Pulmonary artery endothelial cell (primary cell): ENCODE measurements around the gene NR1I3. TPM values are rescaled to one million over a fixed set of nuclear protein-coding genes. Genes with fewer than 3 reads are reported as not detected.
"Not testable (repeated sequence)": the region's sequence is repeated elsewhere in the genome, so short reads cannot be mapped to it uniquely, and the experiment has no call there.

Experiments used
- DNase-seq: peaks from one replicate; pipeline ENCODE4 v3.0.0-alpha.2; 2011; ENCODE audit warnings: low read depth, low spot score
- total RNA-seq: library from RNA; depleted of rRNA; stranded (reverse); fragments of >200 nt; gene quantifications from 2 replicates; pipeline ENCODE4 v1.2.3, GENCODE V29; 2014

Gene NR1I3
- total RNA-seq, 1 donor from 2014 or later: not detected

DNA sequence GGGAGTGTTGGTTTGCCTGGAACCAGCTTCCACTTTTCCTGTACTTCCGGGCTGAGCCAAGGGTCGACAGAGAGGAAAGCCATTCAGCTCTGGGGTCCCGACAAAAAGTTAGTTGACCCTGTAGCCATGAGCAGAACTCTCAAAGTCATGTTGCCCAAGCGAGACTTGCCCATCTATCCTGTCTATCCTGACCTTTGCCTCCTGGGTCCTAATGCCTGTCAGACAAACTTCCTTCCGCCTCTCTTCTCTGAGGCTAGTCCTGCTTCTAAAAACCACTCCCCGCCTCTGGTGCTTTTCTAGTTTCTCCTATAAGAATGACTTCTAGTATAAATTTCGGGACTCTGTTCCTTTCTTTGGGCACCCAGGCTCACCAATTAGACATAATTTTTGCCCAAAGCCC is 12.8 kb upstream of the NR1I3 start:
- DNase-seq: no peak

DNA sequence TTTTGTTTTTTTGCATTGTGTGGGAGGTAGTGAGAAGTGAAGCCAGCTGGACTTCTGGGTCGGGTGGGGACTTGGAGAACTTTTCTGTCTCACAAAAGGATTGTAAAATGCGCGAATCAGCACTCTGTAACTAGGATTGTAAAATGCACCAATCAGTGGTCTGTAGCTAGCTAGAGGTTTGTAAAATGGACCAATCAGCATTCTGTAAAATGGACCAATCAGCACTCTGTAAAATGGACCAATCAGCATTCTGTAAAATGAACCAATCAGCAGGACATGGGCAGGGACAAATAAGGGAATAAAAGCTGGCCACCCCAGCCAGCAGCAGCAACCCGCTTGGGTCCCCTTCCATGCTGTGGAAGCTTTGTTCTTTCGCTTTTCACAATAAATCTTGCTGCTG is 12.1 kb upstream of the NR1I3 start:
- not testable (repeated sequence) for DNase-seq

DNA sequence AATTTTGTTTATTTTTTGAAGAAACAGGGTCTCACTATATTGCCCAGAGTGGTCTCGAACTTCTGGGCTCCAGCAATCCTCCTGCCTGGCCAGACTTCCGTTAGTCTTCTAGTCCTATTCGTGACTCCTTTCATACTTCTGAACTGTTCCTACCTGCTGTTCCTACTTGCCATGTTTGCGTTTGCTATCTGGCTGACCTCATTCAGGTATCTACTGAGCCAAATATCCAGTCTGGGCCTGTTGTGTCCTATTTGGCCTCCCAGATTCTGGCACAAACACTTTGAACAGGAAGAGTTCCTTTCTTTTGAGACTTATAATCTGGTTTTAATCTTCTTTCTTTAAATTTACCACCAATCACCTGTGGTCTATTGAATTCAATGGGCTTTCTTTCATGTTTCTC is 6.9 kb upstream of the NR1I3 start:
- no peak for DNase-seq

DNA sequence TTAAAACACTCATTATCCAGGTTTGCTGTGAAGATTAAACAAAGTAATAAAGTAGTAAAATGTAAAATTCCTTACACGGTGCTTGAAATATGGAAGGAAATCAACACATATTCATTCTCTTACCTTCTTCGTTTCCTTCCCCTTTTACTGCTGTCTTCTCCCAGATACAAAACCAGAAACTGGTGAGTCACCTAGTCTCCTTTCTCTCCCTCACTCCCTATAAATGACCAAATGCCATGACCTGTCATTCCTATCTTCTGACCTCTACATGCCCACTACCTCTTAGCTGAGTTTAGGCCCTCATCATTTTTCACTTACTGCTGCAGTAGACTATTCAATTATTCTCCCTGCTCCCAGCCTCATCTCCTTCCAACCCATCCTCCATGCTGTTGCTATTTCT is 4.3 kb upstream of the NR1I3 start:
- DNase-seq: no peak

DNA sequence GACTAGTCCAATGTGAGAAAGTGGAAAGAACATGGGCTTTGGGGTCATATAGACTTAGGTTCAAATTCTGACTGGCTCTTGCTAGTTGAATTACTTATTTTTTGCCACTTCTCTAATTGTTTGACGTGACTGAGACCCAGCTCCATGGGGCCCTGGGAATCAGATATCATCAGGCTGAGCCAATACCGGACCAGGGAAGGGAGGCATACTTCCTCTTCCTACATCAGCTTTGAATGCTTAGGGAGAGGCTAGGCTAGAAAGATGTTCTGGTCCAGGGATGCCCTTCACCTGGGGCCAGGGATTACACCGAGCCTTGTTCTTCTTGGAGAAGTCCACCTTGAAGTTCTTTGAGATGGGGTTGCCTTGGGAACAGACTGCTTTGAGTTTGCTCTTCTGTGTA is 3.7 kb upstream of the NR1I3 start:
- DNase-seq: no peak

DNA sequence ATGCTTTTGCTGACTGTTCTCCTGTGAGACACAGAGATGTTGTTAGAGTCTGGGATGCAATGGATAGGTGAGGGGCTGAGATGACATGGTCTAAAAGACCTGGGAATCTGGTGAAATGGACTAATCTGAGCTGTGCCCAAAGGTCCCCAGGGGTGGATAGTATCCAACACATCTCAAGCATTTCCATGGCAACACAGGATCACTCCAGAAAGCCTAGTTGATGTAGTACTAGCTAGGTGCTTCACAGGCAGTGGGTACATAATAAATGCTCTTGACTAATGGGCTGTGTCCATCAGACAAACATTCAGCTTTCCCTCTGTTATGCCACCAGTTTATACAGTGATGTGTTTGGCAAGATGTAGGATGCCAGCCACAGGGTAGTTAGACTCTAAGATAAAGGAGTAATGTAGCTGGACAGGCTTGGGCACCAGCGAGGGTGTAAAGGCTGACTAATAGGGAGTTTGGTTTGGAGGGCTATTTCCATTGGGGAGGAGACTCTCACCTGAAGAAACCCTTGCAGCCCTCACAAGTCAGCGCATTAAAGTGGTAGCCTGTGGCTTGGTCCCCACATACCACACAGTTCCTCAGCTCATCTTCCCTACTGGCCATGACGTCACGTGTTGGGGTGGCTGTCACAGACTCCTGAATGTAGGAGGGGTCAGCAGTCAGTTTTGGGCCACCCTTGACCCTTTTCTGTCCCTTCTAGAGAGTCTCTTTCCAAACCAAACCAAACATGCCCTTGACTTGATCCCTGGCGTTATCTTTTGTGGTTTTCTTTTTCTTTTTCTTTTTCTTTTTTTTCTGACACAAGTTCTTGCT is 1.8 kb downstream of the NR1I3 start:
- DNase-seq: no peak

DNA sequence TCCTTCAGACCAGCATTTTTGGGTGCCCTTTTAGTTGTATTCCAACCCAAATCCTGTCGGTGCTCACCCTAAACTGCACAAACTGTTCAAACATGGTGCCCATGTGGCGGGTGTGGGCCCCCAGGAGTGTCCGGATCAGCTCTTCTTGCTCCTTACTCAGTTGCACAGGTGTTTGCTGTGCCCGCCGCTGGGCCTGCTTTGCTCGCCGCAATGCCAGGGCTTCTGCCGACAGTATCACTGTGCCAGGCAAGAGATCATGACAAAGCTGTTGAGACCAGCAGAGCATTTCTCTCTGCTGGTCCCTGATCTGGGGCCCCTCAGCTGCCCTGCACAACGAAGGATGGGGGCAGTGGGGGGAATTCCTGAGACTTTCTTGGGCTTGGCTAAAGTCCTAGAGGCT is 4.9 kb downstream of the NR1I3 start:
- DNase-seq: no peak

DNA sequence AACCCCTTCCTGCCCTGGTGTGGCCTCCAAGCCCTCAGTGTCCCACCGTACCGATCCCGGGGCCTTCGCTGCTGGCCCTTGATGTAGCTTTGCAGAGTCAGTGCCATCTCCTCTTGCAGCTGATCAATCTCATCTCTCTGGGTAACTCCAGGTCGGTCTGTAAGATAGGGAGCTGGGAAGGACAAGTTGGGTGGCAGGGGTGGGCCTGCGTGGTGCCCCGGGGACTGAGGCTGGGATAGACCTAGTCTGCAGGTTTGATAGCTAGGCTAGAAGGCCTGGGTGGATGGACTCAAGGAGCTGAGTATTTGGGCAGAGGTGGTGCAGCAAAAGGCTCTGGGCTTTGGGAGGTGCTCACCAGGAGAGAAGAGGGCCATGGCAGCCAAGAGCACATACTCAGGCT is 7.2 kb downstream of the NR1I3 start:
- DNase-seq: no peak

DNA sequence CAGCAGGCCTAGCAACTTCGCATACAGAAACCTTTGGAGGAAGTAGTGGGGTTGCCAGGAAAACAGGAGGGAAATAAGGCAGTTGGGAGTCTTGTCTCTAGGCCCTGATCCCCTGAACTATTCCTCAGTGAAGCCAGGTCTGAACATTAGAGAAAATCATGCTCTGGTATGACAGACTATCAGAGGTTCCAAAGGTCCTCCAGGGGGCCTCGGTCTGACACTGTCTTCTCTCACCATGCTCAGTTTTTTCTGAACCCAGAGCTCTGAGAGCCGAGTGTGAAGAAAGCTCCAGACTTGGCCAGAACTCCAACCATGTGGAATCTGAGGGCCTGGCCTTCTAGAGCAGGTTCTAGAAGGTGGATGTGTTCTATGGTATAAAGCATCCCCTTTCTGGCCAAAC is 8.1 kb downstream of the NR1I3 start:
- no peak for DNase-seq

DNA sequence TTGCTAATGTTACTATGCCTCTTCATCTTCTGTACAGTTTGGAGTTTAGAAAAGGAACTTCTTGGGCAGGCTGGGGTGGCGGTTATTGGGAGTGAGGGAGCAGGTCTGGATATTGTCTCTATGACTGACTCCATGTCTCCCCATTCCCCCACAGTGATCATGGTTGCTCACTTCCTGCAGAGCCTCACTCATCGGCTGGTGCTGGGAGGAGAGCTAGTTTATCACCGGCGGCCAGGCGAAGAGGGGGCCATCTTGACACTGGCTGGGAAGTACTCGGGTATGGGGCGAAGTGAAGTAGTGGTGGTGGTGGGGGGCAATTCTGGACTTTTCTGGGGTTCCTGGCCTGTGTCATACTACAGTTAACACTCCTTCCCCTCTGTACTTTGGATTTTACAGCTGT is 10.0 kb downstream of the NR1I3 start:
- no peak for DNase-seq

DNA sequence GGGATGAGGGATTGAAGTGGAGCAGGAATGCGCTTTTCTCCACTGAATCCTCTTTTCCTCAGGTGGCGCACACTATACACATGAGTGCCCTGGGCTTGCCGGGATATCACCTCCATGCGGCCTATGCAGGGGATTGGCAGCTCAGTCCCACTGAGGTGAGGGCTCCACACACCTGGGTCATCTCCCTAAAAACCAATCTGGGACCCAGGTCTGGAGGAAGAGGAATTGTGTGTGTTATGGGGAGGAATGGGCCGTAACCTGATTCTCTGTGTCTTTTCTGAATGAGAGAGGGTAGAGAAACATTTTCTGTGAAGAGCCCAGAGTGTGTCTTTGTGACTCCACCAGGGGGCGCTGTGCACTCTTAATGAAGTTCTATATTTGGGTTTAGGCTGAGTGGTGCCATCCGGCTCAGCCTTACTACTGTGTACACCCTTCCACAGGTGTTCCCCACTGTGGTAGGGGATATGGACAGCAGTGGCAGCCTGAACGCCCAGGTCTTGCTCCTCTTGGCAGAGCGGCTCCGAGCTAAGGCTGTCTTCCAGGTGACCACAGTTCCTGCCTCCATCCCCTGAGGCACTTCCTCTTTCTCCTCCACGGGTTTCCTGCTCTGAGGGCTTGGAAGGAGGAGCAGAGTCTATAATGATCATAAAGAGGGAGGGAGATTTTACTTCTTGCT is 10.7 kb downstream of the NR1I3 start:
- DNase-seq: peak; percentile 37

DNA sequence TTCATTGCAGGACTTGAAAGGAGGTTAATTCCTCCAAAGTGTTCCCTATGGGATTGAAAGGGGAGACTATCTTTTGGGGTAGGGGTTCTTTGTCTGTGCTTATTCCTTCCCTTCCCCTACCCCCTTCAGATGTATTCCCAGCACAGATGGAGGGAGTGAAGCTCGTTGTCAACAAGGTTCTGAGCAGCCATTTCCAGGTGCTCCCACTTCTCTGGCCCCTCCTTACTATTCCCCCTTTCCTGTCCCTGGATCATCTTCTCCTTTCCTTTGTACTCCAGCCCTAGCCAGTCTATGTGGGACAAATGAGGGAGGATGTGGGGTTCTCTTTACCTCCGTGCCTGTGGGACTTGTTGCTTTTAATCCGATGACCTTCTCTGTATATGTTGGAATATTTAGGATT is 11.2 kb downstream of the NR1I3 start:
- no peak for DNase-seq

DNA sequence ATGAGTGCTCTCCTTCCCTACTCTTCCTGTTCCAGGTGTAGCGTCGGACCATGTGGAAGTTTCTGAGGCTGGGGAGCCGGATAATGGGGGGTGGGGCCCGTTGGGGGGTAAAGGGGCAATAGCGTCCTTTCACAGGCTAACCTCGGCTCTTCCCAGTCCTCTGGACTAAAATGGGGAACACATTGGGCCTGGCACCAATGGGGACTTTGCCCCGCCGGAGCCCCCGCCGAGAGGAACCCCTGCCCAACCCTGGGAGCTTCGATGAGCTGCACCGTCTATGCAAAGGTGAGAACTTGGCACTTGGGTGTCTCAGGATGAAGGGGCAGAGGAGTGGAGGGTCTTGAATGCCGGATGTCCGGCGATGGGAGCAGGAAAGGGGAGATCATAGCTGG is 11.7 kb downstream of the NR1I3 start:
- DNase-seq: no peak

DNA sequence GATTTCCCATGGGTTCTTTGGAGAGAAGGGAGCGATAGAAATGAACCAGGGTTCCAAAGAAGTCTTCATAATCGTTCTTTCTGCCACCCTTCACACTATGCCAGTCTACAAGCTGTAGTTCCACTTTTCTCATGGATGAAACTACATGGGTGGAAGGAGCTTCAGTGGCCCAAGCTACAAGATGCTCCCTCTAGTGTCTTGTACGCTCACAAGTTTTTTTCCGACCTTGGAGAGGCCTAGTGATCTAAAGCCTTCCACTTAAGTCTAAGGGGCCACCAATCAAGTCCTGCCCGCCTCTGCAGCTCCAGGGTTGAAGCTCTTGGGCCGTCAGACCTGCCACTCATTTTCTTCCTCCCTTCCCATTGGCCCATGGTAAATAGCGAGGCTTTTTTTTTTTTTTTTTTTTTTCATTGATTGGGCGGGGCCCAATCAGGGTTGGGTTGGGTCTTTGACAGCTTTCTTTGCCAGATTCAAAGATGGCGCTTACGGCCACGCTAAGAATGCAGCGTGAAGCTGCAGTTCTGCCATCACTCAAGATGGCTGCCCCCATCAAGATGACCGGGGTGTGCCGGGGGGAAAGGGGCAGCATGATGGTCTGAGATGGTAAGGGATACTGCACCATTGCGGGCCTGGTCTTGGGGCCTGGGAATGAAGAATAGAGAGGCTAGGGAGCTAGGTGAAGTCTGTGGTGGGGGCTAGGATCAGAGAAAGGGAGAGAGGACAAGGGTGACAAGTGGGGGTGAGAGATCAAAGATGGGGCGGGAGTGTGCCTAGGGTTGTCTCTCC is 12.3 kb downstream of the NR1I3 start, which contains the start of gene TOMM40L:
TOMM40L (plus strand) TSS at position 527 of the 786 bp plus-strand sequence. CDS start 430 bp downstream, outside the sequence.
- DNase-seq: peak; percentile 99

DNA sequence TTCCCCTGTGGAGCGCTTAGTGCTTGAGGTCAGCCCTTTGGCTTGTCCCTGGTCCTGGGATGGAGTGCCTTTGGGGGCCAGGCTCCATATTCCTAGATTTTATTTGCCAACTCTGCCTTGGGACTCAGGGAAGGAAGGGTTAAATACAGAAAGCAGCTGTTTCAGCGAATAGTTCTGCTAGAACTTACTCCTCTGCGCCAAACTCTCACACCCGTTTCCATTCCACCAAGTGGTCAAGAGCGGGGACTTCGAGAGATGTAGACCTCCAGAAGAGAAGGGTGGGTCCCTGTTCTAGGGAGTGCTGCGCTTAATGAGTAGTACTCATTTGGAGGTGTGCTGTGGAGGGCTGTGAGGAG is 12.8 kb downstream of the NR1I3 start:
- no peak for DNase-seq

DNA sequence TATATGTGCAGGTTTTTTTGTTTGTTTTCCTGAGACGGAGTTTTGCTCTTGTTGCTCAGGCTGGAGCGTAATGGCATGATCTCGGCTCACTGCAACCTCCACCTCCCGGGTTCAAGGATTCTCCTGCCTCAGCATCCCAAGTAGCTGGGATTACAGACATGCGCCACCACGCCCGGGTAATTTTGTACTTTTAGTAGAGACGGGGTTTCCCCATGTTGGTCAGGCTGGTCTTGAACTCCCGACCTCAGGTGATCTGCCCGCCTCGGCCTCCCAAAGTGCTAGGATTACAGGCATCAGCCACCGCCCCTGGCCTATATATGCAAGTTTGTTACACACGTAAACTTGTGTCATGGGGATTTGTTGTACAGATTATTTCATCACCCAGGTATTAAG is 13.3 kb downstream of the NR1I3 start:
- not testable (repeated sequence) for DNase-seq

DNA sequence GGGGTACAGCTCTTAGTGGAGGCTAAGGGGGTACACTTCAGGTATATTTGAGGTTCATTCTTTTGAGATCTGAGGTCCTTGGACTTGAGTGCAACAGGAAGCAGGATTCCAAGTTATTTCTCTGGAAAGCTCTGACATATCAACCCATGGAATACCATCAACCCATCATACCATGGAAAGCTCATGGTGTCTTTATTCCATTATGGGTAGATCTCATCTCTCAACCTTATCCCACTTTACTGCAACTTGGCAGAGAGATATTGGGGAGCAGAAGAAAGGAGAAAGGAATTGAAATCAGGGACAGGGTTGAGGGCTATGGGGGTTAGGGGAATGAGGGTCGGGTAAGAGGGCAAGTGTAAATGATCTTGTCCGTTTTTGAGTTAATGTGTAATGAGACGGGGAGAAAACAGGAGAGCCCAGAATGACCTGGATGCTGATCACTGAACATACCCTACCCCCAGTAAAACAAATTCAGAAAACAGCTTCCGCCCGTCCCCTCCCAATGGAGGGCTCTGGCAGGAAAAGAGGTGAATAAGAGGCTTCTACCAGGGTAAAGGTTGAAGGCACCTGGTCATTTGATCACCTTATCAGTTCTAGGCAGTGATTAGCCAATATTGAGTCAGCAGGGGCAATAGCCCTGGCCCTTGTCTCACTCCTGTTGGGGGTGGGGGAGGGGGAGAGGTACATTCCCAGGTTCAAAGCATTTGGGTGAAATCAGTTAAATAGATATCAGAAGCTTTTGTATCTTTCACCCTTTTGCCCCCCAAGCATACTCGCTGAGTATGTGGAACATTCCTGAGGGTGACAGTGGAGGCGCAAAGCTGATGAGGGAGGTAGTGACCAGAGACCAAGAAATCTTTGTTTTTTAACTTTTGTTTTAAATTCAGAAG is 14.0 kb downstream of the NR1I3 start:
- DNase-seq: no peak

DNA sequence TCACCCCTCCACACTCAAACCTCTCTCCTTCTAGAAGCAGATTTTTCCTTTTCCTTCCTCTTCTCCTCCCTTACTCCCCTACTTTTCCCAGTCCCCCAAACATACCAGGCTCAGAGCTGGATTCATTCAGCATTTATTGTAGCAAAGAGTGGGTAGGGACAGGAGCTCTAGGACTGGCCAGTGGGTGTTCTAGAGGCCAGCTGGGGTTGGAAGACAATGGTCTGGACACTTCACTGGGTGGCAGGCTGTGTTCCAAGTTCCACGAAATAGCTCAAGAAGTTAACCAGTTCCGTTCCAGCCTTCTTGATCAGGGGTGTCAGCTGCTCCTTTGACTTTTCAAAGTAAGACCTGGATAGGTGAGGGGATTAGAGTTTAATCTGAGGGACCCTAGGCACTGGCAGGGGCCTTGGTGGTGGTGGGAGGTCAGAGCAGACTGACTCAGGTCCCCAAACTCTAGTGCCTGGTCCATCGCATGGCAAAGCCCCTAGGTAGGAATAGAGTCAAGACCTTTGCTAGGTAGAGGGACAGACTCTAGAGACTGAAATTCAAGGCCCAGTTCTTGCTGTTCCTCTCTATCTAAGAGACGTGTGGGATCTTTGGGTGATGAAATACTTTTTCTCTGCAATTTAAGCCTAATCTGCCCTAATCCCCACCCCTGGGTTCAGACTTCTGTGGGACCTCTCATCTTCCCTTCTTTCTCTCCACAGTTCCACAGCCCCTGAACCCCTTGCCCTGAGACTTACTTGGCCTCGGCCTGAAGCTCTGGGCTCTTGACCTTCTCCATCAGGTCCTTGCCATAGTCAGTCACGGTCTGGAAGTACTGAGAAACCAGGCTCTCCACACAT is 15.6 kb downstream of the NR1I3 start:
- DNase-seq: no peak

DNA sequence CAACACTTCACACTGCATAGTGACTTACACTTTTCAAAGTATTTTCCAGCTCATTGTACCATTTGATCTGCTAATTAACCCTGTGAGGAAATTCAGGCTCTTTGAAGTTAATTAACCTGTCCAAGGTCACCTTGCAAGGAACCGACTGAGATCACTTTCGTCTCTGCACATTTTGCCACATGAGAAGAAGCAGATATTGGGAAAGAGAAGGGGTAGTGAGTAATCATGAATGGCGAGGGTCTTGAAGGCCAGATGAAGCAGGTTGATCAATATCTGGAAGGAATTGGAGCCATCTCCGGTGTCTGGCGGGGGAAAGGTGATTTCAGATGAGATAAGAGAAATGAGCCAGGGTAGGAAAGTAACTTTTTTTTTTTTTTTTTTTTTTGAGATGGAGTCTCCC is 18.0 kb downstream of the NR1I3 start:
- DNase-seq: no peak
